HTR-8/SVneo (cell line): Measurements from ENCODE around the gene TAF11.
"Not testable (repeated sequence)": the region's sequence is repeated elsewhere in the genome, so short reads cannot be mapped to it uniquely, and the experiment has no call there.

Experiments
- DNase-seq: peaks from one replicate; pipeline ENCODE4 v3.0.0; 2011; ENCODE audit warnings: low spot score, mixed read lengths; ENCODE audit not compliant: insufficient read length
- FAIRE-seq: peaks from 2 replicates; lab custom pipeline; 2011; peaks lifted over from hg19 to GRCh38; lab: Jason Lieb, UNC

TAF11 gene

DNA sequence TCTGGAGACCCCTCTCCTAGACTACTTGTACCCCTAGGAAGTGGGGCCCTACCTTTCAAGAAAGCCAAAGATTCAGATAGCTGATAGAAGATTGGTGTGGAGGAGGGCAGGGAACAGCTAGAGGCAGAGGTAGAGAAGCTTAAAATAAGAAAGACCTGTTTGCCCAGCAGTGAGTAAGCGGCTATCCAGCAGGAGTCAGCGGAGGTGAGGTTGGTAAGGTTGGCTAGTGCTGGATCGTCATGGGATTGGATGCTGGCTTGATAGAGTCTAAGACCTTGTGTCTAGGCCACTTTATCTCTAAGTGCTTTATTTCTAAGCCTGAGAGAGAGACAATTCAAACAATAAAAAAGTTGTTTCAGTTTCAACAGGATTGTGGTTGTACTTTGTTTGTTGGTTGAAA lies 20.4 kb upstream of the TAF11 start:
- DNase-seq: no peak
- no peak for FAIRE-seq

DNA sequence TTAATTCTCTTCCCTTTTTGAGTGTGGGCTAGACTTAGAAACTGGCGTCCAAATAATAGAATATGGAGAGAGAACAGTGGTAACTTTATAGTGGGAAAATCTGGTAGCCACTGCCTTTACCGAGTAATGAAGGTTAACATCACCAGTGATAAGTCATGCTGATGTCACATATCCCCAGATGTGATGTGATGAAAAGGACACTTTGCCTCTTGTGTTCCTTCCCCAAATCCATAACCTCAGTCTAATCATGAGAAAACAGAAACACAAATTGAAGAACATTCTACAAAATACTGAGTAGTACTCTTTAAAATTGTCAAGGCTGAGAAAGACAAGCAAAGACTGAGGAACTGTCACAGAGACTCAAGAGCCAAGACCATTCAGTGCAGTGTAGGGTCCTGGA lies 19.0 kb upstream of the TAF11 start:
- DNase-seq: no peak
- FAIRE-seq: no peak

- DNase-seq (no peak), FAIRE-seq (no peak)
Observed at GRCh38 chr6:34904990-34905613, 17.3 kb upstream of the TAF11 start.

DNA sequence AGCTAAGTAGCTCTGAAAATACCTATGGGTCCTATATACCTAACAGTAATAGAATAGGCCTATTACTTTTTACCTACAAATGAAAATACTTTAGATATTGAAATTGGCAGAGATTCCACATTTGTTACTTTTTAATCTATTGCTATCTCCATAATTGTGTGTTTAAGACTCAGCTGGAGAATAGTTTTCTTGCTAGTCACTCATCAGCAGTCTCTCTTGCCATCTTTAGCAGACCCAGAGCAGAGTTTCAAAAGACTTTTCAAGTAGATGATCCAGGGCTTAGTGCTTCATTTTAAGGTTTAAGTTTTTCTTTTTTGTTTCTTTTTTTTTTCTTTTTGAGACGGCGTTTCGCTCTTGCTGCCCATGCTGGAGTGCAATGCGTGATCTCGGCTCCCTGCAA lies 14.1 kb upstream of the TAF11 start:
- DNase-seq: no peak
- FAIRE-seq: no peak

DNA sequence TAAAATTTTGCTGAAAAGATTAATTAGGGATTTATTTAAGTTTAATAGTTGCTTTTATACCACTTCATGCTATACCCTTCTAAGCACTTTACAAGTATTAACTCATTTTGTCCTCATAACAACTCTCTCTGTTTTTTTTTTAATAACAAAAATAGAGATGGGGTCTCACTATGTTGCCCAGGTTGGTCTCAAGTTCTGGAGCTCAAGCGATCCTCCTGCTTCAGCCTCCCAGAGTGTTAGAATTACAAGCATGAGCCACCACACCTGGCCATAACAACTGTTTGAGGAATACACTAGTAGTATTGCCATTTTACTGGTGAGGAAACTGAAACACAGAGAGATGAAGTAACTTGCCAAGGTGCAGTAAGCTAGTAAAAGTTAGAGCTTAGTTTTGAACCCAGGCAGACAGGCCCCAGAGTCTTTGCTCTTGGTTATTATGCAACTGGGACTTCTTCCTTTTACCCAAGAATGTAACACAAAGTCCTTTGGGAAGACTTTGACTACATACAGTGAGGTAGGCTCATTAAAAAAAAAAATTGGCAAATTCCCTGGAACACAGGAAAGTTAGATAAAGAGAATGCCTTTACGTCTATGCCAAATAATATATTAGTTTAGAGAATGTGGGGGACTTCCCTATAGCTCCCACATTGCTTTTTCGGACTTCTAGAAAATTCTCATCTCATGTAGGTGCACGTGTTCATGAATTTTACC lies 12.6 kb upstream of the TAF11 start:
- DNase-seq: no peak
- no peak for FAIRE-seq

- not testable (repeated sequence) for DNase-seq
- peak; percentile 76 for FAIRE-seq
Observed at GRCh38 chr6:34899748-34900147, 11.9 kb upstream of the TAF11 start.

DNA sequence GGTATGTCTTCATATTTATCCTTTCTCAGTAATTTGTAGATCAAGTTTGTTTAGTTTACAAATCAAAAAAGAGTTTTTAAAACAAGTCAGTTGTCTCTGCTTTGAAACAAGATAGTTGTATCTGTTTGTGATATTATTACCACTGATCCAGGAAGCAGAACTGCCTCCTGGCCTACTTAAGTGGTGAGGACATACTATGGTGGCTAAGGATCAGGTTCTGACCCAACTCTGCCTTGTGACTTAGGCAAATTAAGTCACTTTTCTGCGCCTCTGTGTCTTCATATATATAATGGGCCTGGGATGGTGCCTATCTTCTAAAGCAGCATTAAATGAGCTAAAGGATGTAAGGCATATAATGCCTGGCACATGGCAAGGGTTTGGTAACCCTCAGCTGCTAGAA lies 9.9 kb upstream of the TAF11 start:
- FAIRE-seq: no peak

DNA sequence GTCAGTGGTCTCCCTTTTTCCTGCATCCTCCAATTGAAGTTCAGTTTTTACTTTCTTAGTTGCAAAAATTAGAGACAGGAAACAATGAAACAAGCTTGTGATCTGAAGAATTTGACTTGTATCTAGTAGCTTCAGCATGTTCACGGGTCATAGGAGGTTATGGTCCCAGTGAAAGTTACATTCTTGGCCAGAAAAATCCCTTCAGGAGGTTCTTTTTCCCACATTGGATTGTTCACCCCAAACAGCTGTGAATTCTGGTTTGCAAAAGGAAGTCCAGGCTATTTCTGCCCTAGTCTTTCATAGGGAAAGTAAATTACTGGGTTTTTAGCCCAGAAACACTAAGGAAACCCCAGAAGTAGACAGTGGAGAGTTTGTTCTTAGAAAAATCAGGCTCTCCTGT lies 9.3 kb upstream of the TAF11 start:
- no peak for FAIRE-seq
- DNase-seq: no peak

More for the DNA sequence above, 9.9 kb upstream of the TAF11 start:
- no peak for DNase-seq

- FAIRE-seq (no peak), DNase-seq (no peak)
Observed at GRCh38 chr6:34894693-34895092, 6.9 kb upstream of the TAF11 start.

- no peak for FAIRE-seq
- no peak for DNase-seq
Observed at GRCh38 chr6:34891296-34891695, 3.5 kb upstream of the TAF11 start.

DNA sequence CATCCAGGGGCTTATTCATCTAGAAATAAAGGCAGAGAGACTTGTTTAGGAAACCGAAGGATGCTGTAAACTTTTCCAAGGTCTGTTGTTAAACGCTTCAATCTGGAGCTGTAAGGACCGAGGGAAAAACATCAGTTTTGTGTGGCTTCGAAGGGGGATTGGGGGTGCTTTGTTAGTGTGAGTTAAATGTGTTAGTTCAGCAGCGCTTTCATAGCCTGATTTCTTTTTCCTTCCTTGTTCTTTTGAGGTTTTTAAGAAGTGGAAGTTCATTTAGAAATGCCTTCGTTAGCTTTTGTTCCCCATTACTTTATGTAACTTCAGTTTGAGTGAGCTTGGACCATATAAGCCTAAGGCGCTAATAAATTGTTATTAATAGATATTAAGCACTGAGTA lies 2.7 kb upstream of the TAF11 start:
- DNase-seq: no peak
- no peak for FAIRE-seq

DNA sequence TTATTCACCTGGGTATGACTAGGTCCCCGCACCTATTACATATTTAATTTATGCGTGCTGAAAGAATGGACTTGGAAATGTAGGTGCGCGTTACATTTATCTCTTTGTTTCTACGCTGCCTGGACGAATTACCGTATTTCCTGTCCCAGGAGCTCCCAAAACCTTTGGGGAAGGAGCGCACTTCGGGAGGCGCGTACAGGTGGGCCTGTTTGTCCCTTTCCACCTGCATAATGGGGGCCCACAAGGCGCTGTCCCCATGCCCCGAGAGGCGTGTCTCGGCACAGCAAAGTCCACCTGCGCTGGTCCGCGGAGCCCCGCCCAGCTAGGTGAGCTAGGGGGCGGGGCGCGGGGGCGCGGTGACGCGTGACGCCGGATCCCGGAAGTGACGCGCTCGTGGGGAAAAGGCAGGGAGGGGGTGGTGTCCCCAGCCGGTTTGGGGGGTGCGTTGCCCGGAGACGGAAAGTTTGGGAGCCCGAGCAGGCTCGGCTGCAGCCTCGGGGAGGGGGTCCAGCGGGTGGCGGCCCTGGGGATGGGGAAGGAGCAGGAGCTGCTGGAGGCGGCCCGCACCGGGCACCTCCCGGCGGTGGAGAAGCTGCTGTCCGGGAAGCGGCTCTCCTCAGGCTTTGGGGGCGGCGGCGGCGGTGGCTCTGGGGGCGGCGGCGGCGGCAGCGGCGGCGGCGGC lies 1.2 kb upstream of the TAF11 start, which contains the start of gene ANKS1A:
TSS of gene ANKS1A (plus strand) at position 382 of the 682 bp plus-strand sequence. CDS start at position 530, 148 bp downstream.
- peak; percentile 86 for DNase-seq
- FAIRE-seq: peak; percentile 72

GRCh38 chr6:34888514-34888856 lies 643 bp upstream of the TAF11 start:
- no peak for FAIRE-seq
- no peak for DNase-seq

GRCh38 chr6:34885837-34886236 lies 2.0 kb downstream of the TAF11 start:
- not testable (repeated sequence) for FAIRE-seq, DNase-seq

DNA sequence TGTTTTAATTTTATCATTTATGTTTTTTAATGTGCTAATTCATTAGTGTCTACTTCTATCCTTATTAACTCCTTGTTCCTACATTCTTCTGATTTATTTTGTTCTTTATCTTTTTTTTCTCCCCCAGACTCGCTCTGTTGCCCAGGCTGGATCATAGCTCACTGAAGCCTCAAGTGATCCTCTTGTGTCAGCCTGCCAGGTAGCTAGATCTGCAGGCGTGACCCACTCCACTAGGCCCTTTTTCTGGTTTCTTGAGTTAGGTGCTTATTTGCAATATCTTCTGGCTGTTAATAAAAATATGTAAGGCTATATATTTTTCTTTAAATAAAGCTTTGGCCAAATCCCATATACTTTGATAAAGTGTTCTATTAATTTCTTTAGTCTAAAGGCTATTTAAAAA lies 2.8 kb downstream of the TAF11 start:
- DNase-seq (no peak), FAIRE-seq (no peak)

- not testable (repeated sequence) for FAIRE-seq
Observed at GRCh38 chr6:34884073-34884472, 3.8 kb downstream of the TAF11 start.

DNA sequence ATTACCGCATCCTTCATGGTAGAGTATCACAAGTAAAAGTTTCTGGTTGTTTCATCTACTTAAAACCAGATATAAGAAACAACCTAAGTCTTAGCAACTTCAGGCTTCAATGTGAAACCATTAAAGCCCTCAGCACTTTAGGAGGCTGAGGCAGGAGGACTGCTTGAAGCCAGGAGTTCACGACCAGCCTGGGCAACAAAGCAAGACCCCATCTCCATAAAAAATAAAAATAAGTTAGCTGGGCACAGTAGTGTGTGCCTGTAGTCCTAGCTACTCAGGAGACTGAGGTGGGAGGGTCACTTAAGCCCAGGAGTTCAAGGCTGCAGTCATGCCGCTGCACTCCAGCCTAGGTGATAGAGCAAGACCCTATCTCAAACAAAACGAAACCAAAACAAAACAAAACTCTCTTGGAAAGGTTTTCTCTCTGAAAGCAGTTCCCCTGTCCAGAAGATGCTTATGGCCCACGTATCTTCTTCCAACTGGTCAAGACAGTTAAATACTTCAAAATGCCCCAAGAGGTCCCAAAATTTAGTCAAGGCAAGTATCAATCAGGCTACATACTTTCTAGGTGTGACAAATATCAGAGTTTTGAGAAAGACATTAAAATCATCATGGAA lies 9.9 kb downstream of the TAF11 start:
- DNase-seq (no peak), FAIRE-seq (no peak)

More at GRCh38 chr6:34884073-34884472, 3.8 kb downstream of the TAF11 start:
- DNase-seq: not testable (repeated sequence)

- DNase-seq (no peak), FAIRE-seq (no peak)
Observed at GRCh38 chr6:34877259-34877658, 10.6 kb downstream of the TAF11 start.

DNA sequence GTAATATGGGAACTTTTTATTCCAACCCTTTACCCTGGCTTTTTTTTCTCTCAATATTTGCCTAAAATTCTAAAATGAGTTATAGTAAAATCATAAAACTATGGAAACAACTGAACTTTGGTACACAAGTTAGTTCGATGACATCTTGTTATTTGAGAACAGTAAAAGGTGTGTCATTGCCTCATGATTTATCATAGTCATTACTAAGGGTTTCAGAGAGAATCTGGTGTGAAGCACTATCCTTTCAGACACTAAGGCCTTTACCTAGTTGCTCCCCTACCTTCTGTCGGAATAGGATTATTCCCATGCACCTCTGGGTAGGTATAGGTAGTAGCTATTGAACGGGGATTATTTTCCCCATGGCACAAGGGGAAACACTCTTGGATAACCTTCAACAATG lies 11.4 kb downstream of the TAF11 start:
- FAIRE-seq (no peak), DNase-seq (no peak)

- DNase-seq (no peak), FAIRE-seq (no peak)
Observed at GRCh38 chr6:34875292-34876213, 12.3 kb downstream of the TAF11 start.
